HepG2 (cell line): ENCODE results near the gene ANXA2. TPM values are rescaled to one million over a fixed set of nuclear protein-coding genes. Genes with fewer than 3 reads are reported as not detected.
A peak's percentile ranks its signal among the peaks of the same experiment; 100 is the strongest.

ENCODE experiments used
- ARID3A ChIP-seq: IDR thresholded peaks from 2 replicates; pipeline ENCODE4 v1.6.1; 2012; ENCODE audit warnings: low read depth, low read length, improper control_type of control experiment
- ARID5B ChIP-seq: IDR thresholded peaks from 2 replicates; pipeline ENCODE4 v1.4.0; 2020; ENCODE audit warnings: mild to moderate bottlenecking, missing genetic modification reagents
- CEBPB ChIP-seq: IDR thresholded peaks from 2 replicates; pipeline ENCODE4 v1.6.1; 2011; ENCODE audit warnings: low read depth, low read length, improper control_type of control experiment, borderline replicate concordance
- CEBPG ChIP-seq: IDR thresholded peaks from 2 replicates; pipeline ENCODE4 v1.6.1; 2016
- ELF3 ChIP-seq: IDR thresholded peaks from 2 replicates; pipeline ENCODE4 v1.6.1; 2016; ENCODE audit warnings: missing genetic modification reagents, missing compliant biosample characterization
- FOSL2 ChIP-seq: sonication (generic); formaldehyde crosslinking; IDR thresholded peaks from 2 replicates; pipeline ENCODE4 v1.4.0; 2020; ENCODE audit warnings: missing genetic modification reagents
- NCOA1 ChIP-seq: sonication (generic); formaldehyde crosslinking; IDR thresholded peaks from 2 replicates; pipeline ENCODE4 v1.9.0; 2021; ENCODE audit warnings: missing genetic modification reagents
- PLRG1 ChIP-seq: fragments of 450-650 bp; conservative IDR thresholded peaks from 2 replicates; pipeline ENCODE4 v1.6.1; 2016
- SALL1 ChIP-seq: sonication (generic); formaldehyde crosslinking; IDR thresholded peaks from 2 replicates; pipeline ENCODE4 v1.8.0; 2022; ENCODE audit warnings: mild to moderate bottlenecking, missing genetic modification reagents
- SMYD3 ChIP-seq: sonication (generic); formaldehyde crosslinking; IDR thresholded peaks from 2 replicates; pipeline ENCODE4 v1.8.1; 2023; ENCODE audit warnings: mild to moderate bottlenecking, missing genetic modification reagents
- ZBTB21 ChIP-seq: sonication (generic); formaldehyde crosslinking; IDR thresholded peaks from 2 replicates; pipeline ENCODE4 v1.4.0; 2020; ENCODE audit warnings: missing genetic modification reagents
- ZNF264 ChIP-seq: sonication (generic); formaldehyde crosslinking; IDR thresholded peaks from 2 replicates; pipeline ENCODE4 v1.4.0; 2020; ENCODE audit warnings: missing genetic modification reagents
- ZNF644 ChIP-seq: IDR thresholded peaks from 2 replicates; pipeline ENCODE4 v1.6.1; 2016; ENCODE audit warnings: low read depth
- ZNF773 ChIP-seq: sonication (generic); formaldehyde crosslinking; IDR thresholded peaks from 2 replicates; pipeline ENCODE4 v1.4.0; 2020; ENCODE audit warnings: missing genetic modification reagents, borderline replicate concordance
- ZNF777 ChIP-seq: sonication (generic); formaldehyde crosslinking; IDR thresholded peaks from 2 replicates; pipeline ENCODE4 v1.4.0; 2020; ENCODE audit warnings: missing genetic modification reagents
- ZNF800 ChIP-seq: sonication (generic); formaldehyde crosslinking; IDR thresholded peaks from 2 replicates; pipeline ENCODE4 v1.4.0; 2020; ENCODE audit warnings: missing genetic modification reagents
- ZNF841 ChIP-seq: sonication (generic); formaldehyde crosslinking; IDR thresholded peaks from 2 replicates; pipeline ENCODE4 v1.8.1; 2023; ENCODE audit warnings: missing genetic modification reagents, borderline replicate concordance
- ZNF891 ChIP-seq: sonication (generic); formaldehyde crosslinking; IDR thresholded peaks from 2 replicates; pipeline ENCODE4 v1.5.0; 2020; ENCODE audit warnings: mild to moderate bottlenecking, missing genetic modification reagents
- polyA plus RNA-seq, 8 experiments: library from polyadenylated mRNA; depleted of rRNA in 3 of 8; stranded (reverse) in 7 of 8; unstranded in 1 of 8; fragments of >200 nt; fragmentation: Illumina TruSeq in 4 of 8; extraction: Trizol in 4 of 8; gene quantifications; 2 replicates each; pipeline versions ENCODE4 v1.2.1 to v1.2.3, GENCODE V29; 2011 to 2016; ENCODE audit warnings: low read depth in 4 of 8, missing spikeins in 1 of 8, mixed read lengths in 1 of 8; ENCODE audit not compliant: insufficient read depth in 1 of 8
- total RNA-seq, 5 experiments: library from RNA; depleted of rRNA; stranded (reverse); fragments of >200 nt; fragmentation: Illumina TruSeq; extraction: Trizol; gene quantifications; 2 replicates each; pipeline ENCODE4 v1.2.3, GENCODE V29; 2016; ENCODE audit warnings: low read depth in 1 of 5
- TF ChIP-seq, protein P1 (sequence below): sonication (generic); formaldehyde crosslinking; IDR thresholded peaks from 2 replicates; pipeline ENCODE4 v1.5.1; 2020; ENCODE audit warnings: missing genetic modification reagents, mild to moderate bottlenecking, borderline replicate concordance
- TF ChIP-seq, protein P2 (sequence below): sonication (generic); formaldehyde crosslinking; IDR thresholded peaks from 2 replicates; pipeline ENCODE4 v1.5.0; 2020; ENCODE audit warnings: mild to moderate bottlenecking, low read depth, missing genetic modification reagents, borderline replicate concordance
- TF ChIP-seq, protein P3 (sequence below): sonication (generic); formaldehyde crosslinking; IDR thresholded peaks from 2 replicates; pipeline ENCODE4 v1.5.1; 2020; ENCODE audit warnings: mild to moderate bottlenecking, missing genetic modification reagents, borderline replicate concordance

Gene ANXA2
- total and polyA plus RNA-seq, 2 of the 13 experiments (the other 11 are each of a cell fraction or from before 2014, with no cell fraction given) = 196 to 613 TPM

- TF ChIP-seq, protein P1, sequence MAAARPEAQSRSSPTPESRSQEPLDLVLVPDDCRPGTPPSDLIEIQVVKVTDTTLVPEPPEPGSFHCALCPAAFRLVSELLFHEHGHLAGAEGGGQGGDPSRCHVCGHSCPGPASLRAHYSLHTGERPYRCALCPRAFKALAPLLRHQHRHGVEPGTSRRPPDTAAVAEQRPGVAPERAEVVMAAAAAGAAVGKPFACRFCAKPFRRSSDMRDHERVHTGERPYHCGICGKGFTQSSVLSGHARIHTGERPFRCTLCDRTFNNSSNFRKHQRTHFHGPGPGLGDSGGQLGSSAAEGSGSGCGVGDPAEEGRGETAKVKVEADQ (CRISPR knock-in tag) = no peak
- TF ChIP-seq ZNF773 (CRISPR knock-in tag) (no peak), ZNF841 (CRISPR knock-in tag) (no peak), ZNF644 (CRISPR knock-in tag) (0 out of 2 replicates have a peak, but pooled peaks have one; percentile 29), FOSL2 (CRISPR knock-in tag) (peak; percentile 4; the same call in 1 of the 2 replicates), SMYD3 (CRISPR knock-in tag) (no peak), CEBPG (CRISPR knock-in tag) (peak; percentile 19; the same call in 1 of the 2 replicates), ARID5B (peak; percentile 42), ELF3 (no peak), SALL1 (peak; percentile 21; the same call in 1 of the 2 replicates), ZBTB21 (CRISPR knock-in tag) (no peak), PLRG1 (no peak), ZNF264 (CRISPR knock-in tag) (no peak), ZNF891 (CRISPR knock-in tag) (no peak), NCOA1 (no peak), CEBPB (peak; percentile 70; the same call in 1 of the 2 replicates), ZNF800 (CRISPR knock-in tag) (no peak), ZNF777 (CRISPR knock-in tag) (no peak), ARID3A (peak; percentile 71)
- TF ChIP-seq, protein P2, sequence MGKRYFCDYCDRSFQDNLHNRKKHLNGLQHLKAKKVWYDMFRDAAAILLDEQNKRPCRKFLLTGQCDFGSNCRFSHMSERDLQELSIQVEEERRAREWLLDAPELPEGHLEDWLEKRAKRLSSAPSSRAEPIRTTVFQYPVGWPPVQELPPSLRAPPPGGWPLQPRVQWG (CRISPR knock-in tag) = no peak
- TF ChIP-seq, protein P3, sequence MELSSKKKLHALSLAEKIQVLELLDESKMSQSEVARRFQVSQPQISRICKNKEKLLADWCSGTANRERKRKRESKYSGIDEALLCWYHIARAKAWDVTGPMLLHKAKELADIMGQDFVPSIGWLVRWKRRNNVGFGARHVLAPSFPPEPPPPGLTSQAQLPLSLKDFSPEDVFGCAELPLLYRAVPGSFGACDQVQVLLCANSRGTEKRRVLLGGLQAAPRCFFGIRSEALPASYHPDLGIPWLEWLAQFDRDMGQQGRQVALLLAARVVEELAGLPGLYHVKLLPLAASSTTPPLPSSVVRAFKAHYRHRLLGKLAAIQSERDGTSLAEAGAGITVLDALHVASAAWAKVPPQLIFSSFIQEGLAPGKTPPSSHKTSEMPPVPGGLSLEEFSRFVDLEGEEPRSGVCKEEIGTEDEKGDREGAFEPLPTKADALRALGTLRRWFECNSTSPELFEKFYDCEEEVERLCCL (CRISPR knock-in tag) = no peak
Observed at GRCh38 chr15:60340207-60340921, 57.4 kb downstream of the ANXA2 start (continued).
